Stomach (tissue), 9 donors: Measurements from ENCODE around the gene COL6A1. TPM values are rescaled to one million over a fixed set of nuclear protein-coding genes. Genes with fewer than 3 reads are reported as not detected.

ENCODE experiments used
- DNase-seq, 2 donors: peaks; one replicate each; pipeline versions ENCODE4 v3.0.0 to v3.0.0-alpha.2; 2013 to 2019
- H3K27ac ChIP-seq, 5 donors: fragments of 200-600 bp in 4 of 5; sonication (generic) in 4 of 5; one replicate each; pipeline ENCODE4 v1.5.1; 2013 to 2019; ENCODE audit warnings: mild to moderate bottlenecking in 1 of 5, moderate library complexity in 1 of 5
- H3K27me3 ChIP-seq, 3 donors: fragments of 200-600 bp; sonication (generic); one replicate each; pipeline ENCODE4 v1.5.1; 2017 to 2019; ENCODE audit warnings: mixed run types in 1 of 3
- H3K36me3 ChIP-seq, 4 donors: fragments of 200-600 bp; sonication (generic); 1 replicate in 3 of 4; 2 replicates in 1 of 4; pipeline ENCODE4 v1.5.1; 2016 to 2019
- H3K4me1 ChIP-seq, 4 donors: fragments of 200-600 bp; sonication (generic); one replicate each; pipeline ENCODE4 v1.5.1; 2016 to 2019
- H3K4me3 ChIP-seq, 4 donors: fragments of 200-600 bp; sonication (generic) in 3 of 4; one replicate each; pipeline ENCODE4 v1.5.1; 2016 to 2019; ENCODE audit warnings: mild to moderate bottlenecking in 1 of 4
- H3K9me3 ChIP-seq, 4 donors: fragments of 200-600 bp; sonication (generic); one replicate each; pipeline ENCODE4 v1.5.1; 2016 to 2019
- EP300 ChIP-seq: sonication (generic); formaldehyde crosslinking; IDR thresholded peaks from one replicate; pipeline ENCODE4 v1.6.1; 2017; ENCODE audit warnings: antibody characterized with exemption
- POLR2A ChIP-seq, 4 donors: fragments of 450-650 bp; IDR thresholded peaks; one replicate each; pipeline ENCODE4 v1.6.1; 2016; ENCODE audit warnings: antibody characterized with exemption in 4 of 4, control low read depth in 2 of 4, mild to moderate bottlenecking in 1 of 4, moderate library complexity in 1 of 4
- POLR2AphosphoS5 ChIP-seq, 3 donors: sonication (generic); formaldehyde crosslinking; IDR thresholded peaks; one replicate each; pipeline ENCODE4 v1.6.1; 2016; ENCODE audit warnings: antibody characterized with exemption in 3 of 3
- WGBS, 5 donors: extraction: QIAGEN DNeasy Blood & Tissue Kit in 3 of 5; methylation state at CpG; one replicate each; pipeline versions ENCODE4 v1.1.5 to v1.1.7; 2013 to 2018; 5-methylcytosine and 5-hydroxymethylcytosine counted together
- intact Hi-C: fragments of 100-400 bp; cut with DNase I; formaldehyde crosslinking; loops from one replicate; pipeline ENCODE4 v1.15.1; 2023; ENCODE audit warnings: low total_unique reads
- polyA plus RNA-seq, 3 donors: library from polyadenylated mRNA; stranded (reverse); fragments of 200-250 nt; gene quantifications; one replicate each; pipeline ENCODE4 v1.2.3, GENCODE V29; 2013
- total RNA-seq, 5 donors: library from RNA; depleted of rRNA; stranded (reverse); fragments of >200 nt; gene quantifications; one replicate each; pipeline versions ENCODE4 v1.1.0 to v1.2.3, GENCODE V29; 2014 to 2016
- TF ChIP-seq, protein P1 (sequence below), 7 experiments: fragments of 450-650 bp in 4 of 7; fragments of 200-600 bp in 3 of 7; sonication (generic) in 3 of 7; IDR thresholded peaks; one replicate each; pipeline ENCODE4 v1.5.1; 2016 to 2019; ENCODE audit warnings: antibody characterized with exemption in 7 of 7, control low read depth in 2 of 7, mild to moderate bottlenecking in 1 of 7
- donor health status: healthy with polysubstance abuse.
- donor health status: Bipolar disorder and iron deficiency.
- donor health status: healthy.

The COL6A1 gene
- total and polyA plus RNA-seq, 8 donors: 63.2 to 756 (median 254) TPM

DNA sequence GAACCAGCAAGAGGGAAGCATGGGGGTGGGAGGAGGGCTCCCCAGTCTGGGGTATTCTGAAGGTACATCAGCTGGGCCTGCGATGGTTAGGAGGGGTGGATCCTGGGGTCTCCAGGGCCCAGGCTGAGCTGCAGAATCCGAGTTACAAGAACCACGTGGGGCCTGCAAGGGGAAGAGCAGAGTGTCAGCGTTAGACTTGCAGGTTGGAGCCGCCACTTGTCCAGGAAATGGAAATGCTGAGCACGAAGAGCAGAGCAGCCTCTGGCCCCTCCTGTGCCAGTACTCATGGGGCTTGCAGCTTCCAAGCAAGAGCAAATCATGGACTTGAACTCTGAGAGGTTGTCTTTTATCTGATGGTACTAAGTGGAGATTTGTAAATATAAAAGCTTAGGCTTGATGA lies 47.5 kb upstream of the COL6A1 start:
- peaks cover 0 to 7% (median 0%) of the 10 kb centered on the region in 4 donors for H3K36me3 ChIP-seq
- TF ChIP-seq EP300: no peak
- no peak for TF ChIP-seq POLR2AphosphoS5 (IDR thresholded peaks at IDR 0.05)
- TF ChIP-seq POLR2A (IDR thresholded peaks at IDR 0.05): no peak
- TF ChIP-seq, protein P1, sequence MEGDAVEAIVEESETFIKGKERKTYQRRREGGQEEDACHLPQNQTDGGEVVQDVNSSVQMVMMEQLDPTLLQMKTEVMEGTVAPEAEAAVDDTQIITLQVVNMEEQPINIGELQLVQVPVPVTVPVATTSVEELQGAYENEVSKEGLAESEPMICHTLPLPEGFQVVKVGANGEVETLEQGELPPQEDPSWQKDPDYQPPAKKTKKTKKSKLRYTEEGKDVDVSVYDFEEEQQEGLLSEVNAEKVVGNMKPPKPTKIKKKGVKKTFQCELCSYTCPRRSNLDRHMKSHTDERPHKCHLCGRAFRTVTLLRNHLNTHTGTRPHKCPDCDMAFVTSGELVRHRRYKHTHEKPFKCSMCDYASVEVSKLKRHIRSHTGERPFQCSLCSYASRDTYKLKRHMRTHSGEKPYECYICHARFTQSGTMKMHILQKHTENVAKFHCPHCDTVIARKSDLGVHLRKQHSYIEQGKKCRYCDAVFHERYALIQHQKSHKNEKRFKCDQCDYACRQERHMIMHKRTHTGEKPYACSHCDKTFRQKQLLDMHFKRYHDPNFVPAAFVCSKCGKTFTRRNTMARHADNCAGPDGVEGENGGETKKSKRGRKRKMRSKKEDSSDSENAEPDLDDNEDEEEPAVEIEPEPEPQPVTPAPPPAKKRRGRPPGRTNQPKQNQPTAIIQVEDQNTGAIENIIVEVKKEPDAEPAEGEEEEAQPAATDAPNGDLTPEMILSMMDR (IDR thresholded peaks at IDR 0.05): no peak
- H3K27me3 ChIP-seq: peaks cover 0 to 15% (median 0%) of the 10 kb centered on the region in 3 donors
- H3K4me3 ChIP-seq: no peak overlapping the region
- peaks cover 7 to 25% (median 18%) of the 10 kb centered on the region in 4 donors for H3K9me3 ChIP-seq
- no peak for DNase-seq
- no peaks in the 10 kb centered on the region for H3K4me1 ChIP-seq
- intact Hi-C loops: no loop called here
- WGBS, 5 donors: 65 to 95% (median 68%) methylated on average over 5 to 6 of the region's 6 CpGs
- H3K27ac ChIP-seq: no peak overlapping the region

DNA sequence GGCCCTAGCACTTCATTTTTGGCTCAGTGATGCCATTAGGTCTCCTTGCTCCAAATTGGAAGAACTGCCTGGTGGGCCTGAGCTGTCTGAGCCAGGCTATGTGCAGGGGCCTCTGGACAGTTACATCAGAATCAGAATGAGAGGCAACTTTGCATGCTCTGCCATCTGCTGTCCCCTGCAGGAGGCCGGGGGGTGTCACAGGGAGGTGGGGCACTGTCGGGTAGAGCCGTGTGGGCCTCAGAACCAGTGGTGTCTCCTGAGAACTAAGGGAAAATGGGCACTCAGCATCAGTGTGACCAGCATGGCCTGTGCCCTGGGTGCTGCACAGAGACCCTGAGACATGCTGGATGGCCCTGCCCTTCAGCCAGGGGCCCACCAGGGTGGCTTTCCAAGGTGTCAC lies 47.0 kb upstream of the COL6A1 start:
- Histone ChIP-seq H3K9me3 (peaks cover 7 to 25% (median 18%) of the 10 kb centered on the region in 4 donors), H3K36me3 (peaks cover 0 to 7% (median 0%) of the 10 kb centered on the region in 4 donors), H3K4me3 (no peak overlapping the region), H3K4me1 (no peaks in the 10 kb centered on the region), H3K27me3 (peaks cover 0 to 10% (median 0%) of the 10 kb centered on the region in 3 donors), H3K27ac (no peak overlapping the region)
- DNase-seq: no peak
- 75 to 84% (median 79%) methylated on average over 3 of the region's 3 CpGs for WGBS, 5 donors
- intact Hi-C loops: no loop called here
- TF ChIP-seq, protein P1 (IDR thresholded peaks at IDR 0.05): no peak
- TF ChIP-seq POLR2AphosphoS5 (IDR thresholded peaks at IDR 0.05) (no peak), POLR2A (IDR thresholded peaks at IDR 0.05) (no peak), EP300 (no peak)

DNA sequence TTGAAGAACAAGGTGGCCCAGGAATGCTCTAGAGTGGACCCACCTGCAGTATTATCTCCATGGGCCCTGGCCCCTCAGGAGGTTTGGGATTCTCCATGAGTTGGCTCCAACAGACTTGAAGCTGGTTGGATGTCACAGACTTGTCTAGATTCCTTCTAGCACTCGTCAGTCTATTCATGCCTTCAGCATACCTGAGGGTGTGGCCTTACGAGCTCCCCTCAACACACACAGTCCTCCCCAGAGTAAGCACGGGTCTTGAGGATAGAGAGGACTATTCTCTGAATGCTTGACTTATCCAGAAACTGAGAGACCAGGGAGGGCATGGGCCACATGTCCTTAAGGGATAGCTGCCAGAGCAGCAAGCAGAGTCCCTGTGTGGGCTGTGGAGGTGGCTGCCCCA lies 45.9 kb upstream of the COL6A1 start:
- H3K4me1 ChIP-seq: no peaks in the 10 kb centered on the region
- intact Hi-C loops: no loop called here
- DNase-seq: peak in 1 of 2 donors; percentile 36
- TF ChIP-seq POLR2A (IDR thresholded peaks at IDR 0.05) (no peak), EP300 (no peak), POLR2AphosphoS5 (IDR thresholded peaks at IDR 0.05) (no peak)
- TF ChIP-seq, protein P1 (IDR thresholded peaks at IDR 0.05): no peak
- WGBS, 5 donors: 72 to 88% (median 77%) methylated on average over 3 of the region's 3 CpGs
- H3K27me3 ChIP-seq: peaks cover 0 to 3% (median 0%) of the 10 kb centered on the region in 3 donors
- H3K36me3 ChIP-seq: peaks cover 0 to 7% (median 0%) of the 10 kb centered on the region in 4 donors
- no peak overlapping the region for H3K27ac ChIP-seq
- H3K9me3 ChIP-seq: peaks cover 7 to 25% (median 18%) of the 10 kb centered on the region in 4 donors
- H3K4me3 ChIP-seq: no peak overlapping the region

- Histone ChIP-seq H3K27me3 (no peaks in the 10 kb centered on the region), H3K36me3 (peaks cover 0 to 7% (median 0%) of the 10 kb centered on the region in 4 donors), H3K9me3 (peaks cover 7 to 25% (median 18%) of the 10 kb centered on the region in 4 donors), H3K27ac (no peak overlapping the region), H3K4me1 (no peaks in the 10 kb centered on the region), H3K4me3 (no peak overlapping the region)
- TF ChIP-seq, protein P1 (IDR thresholded peaks at IDR 0.05): no peak
- TF ChIP-seq POLR2A (IDR thresholded peaks at IDR 0.05) (no peak), POLR2AphosphoS5 (IDR thresholded peaks at IDR 0.05) (no peak), EP300 (no peak)
- DNase-seq: no peak
- WGBS, 5 donors: 74 to 92% (median 81%) methylated on average over 16 to 17 of the region's 17 CpGs
- intact Hi-C loops: no loop called here
Observed at GRCh38 chr21:45937721-45938452, 43.7 kb upstream of the COL6A1 start.
